ENCODE results near the gene HLA-DRB1.
"Not testable (repeated sequence)": the region's sequence is repeated elsewhere in the genome, so short reads cannot be mapped to it uniquely, and the experiment has no call there.

Gene HLA-DRB1

GRCh38 chr6:32554116-32554965, 35.3 kb downstream of the HLA-DRB1 start:
- no peak for DNase-seq

- DNase-seq = no peak
Observed at GRCh38 chr6:32553037-32553742, 36.5 kb downstream of the HLA-DRB1 start.

DNA sequence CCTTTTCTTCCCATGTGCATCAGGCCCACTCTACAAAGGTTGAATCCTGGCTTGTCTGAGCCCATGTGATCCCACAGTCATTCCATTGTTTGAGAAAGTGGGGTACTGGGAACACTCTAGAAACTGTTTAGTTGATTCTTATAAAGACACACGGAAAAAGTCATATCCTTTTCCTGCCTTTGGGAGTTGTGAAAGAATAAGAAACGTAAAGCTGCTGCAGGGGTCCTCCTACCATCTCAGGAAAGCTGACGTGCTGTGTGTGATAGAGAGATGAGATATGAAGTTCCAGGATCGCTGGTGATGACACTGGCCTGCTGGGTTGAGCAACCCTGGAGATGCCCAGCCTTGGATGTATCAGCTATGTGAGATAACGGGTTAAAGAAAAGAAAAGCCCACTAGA, 38.2 kb downstream of the HLA-DRB1 start:
- no peak for DNase-seq

DNA sequence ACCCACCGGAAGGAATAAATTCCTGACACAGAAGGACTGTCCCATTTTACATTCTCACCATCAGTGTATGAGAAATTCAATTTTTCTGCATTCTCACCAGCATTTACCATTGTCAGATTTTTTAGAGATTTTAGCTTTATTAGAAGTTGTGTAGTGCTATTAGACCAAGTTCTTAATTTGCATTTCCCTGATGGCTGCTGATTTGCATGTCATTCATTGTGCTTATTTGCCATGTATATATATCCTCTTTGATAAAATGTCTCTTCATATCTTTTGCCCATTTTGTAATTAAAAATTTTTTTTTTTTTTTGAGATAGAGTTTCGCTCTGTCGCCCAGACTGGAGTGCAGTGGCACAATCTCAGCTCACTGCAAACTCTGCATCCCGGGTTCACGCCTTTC, 49.8 kb downstream of the HLA-DRB1 start:
- DNase-seq = no peak

GRCh38 chr6:32530431-32530793, 59.2 kb downstream of the HLA-DRB1 start:
- DNase-seq = not testable (repeated sequence)

DNA sequence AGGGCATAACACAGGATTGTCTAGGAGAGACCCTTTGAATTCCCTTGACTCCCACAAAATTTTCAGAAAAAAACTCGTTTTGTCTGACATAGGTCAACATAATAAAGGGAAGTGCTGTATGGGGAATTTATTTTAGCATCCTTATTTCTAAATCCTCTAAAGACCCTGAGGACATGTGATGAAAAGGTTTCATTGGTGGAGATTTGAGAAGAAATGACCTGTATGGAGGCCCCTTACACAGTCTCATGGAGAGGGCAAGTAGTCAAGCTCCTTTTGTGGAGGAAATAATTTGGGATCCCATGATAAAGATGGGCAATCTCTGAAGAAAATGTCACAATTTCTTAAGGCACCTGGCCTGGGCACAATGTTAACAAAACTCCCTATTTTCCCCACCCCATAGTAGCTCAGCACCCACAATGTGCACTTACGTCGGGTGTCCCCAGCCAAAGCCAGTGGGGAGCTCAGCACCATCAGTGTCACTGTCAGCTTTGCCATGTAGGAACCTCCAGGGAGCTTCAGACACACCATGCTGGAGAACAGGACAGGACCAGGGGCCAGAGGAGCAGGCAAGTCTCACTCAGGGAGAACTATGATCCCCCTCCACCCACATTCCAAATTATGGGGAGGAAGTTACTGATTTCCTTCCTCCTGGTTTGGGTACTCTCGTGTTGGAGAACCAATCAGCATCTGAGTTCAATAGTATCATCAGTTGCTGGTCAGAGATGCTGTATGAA, 59.8 kb downstream of the HLA-DRB1 start, which contains the start of gene HLA-DRB5:
Gene HLA-DRB5 (minus strand): TSS at position 591 of the 734 bp plus-strand sequence. CDS start 63 bp downstream, at position 528.
- no peak for DNase-seq

Measured in fibroblast of skin of scalp (primary cell).